ENCODE data around the gene CCR5AS.
A peak's percentile ranks its signal among the peaks of the same experiment; 100 is the strongest.

Gene CCR5AS

DNA sequence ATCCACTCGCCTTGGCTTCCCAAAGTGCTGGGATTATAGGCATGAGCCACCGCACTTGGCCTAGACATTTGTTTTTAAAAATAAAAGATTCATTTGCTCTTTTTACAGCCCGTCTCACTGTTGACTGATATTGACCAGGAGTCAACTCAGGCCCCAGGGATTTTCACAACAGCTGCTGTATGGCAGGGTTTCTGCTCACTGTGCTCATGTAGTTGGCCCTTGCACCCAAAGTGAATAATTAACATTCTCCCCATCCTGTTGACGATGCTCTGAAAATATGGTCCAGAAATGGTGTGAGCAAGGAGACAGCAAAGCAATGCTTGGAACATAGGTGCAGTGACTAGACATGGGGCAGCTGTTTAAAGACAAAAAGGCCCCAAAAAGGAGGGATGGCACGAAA is 39.1 kb downstream of the CCR5AS start:
- WGBS, 5 donors, result 91 to 95% (median 93%) methylated on average over 5 of the region's 5 CpGs
- Histone ChIP-seq H3K4me1 (peaks cover 0 to 52% (median 22%) of the 10 kb centered on the region in 6 donors), H3K27ac (peak overlapping the region in 5 of 8 donors; percentile 53 to 81 (median 66)), H3K27me3 (replicated peaks in 1 of 7) (no peaks in the 10 kb centered on the region), H3K36me3 (no peaks in the 10 kb centered on the region), H3K9me3 (no peaks in the 10 kb centered on the region), H3K4me3 (no peak overlapping the region)
- intact Hi-C loops (cut with DNase I; ENCODE audit: low total_unique reads), result loop anchor here (5.0 kb wide), 1 partner anchor 91 kb away; no protein-coding TSS in a partner anchor
- DNase-seq, result no peak
- TF ChIP-seq POLR2A (IDR thresholded peaks at IDR 0.05) (no peak), CTCF (IDR thresholded peaks at IDR 0.05 in 8 of 11, conservative IDR thresholded peaks at IDR 0.05 in 3 of 11) (no peak), POLR2AphosphoS5 (IDR thresholded peaks at IDR 0.05) (no peak)

GRCh38 chr3:46365737-46366524 is 40.9 kb downstream of the CCR5AS start:
- Histone ChIP-seq H3K27me3 (replicated peaks in 1 of 7) (no peaks in the 10 kb centered on the region), H3K27ac (no peak overlapping the region), H3K4me1 (peaks cover 0 to 52% (median 33%) of the 10 kb centered on the region in 6 donors), H3K9me3 (no peaks in the 10 kb centered on the region), H3K4me3 (no peak overlapping the region), H3K36me3 (no peaks in the 10 kb centered on the region)
- 90 to 94% (median 91%) methylated on average over 5 of the region's 5 CpGs for WGBS, 5 donors
- no peak for TF ChIP-seq CTCF (IDR thresholded peaks at IDR 0.05 in 8 of 11, conservative IDR thresholded peaks at IDR 0.05 in 3 of 11)
- TF ChIP-seq POLR2AphosphoS5 (IDR thresholded peaks at IDR 0.05), result no peak
- TF ChIP-seq POLR2A (IDR thresholded peaks at IDR 0.05), result no peak
- intact Hi-C loops (cut with DNase I; ENCODE audit: low total_unique reads), result loop anchor here (5.0 kb wide), 1 partner anchor 89 kb away; no protein-coding TSS in a partner anchor
- no peak for DNase-seq

DNA sequence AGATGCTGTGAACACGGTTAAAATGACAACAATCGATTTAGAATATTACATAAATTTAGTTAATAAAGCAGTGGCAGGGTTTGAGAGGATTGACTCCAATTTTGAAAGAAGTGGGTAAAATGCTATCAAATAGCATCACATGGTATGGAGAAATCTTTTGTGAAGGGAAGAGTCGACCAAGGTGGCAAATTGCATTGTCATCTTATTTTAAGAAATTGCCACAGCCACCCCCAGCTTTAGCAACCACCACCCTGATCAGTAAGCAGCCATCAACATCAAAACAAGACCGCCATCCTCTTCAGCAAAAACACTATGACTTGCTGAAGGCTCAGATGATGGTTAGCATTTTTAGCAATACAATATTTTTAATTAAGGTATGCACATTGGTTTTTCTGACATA is 41.8 kb downstream of the CCR5AS start:
- no peaks in the 10 kb centered on the region for H3K36me3 ChIP-seq
- no peak overlapping the region for H3K27ac ChIP-seq
- no peak overlapping the region for H3K4me3 ChIP-seq
- intact Hi-C loops (cut with DNase I; ENCODE audit: low total_unique reads), result loop anchor here (5.0 kb wide), 1 partner anchor 88 kb away; no protein-coding TSS in a partner anchor
- TF ChIP-seq POLR2A (IDR thresholded peaks at IDR 0.05), result no peak
- 68 to 88% (median 76%) methylated on average over 4 of the region's 4 CpGs for WGBS, 5 donors
- no peaks in the 10 kb centered on the region for H3K27me3 ChIP-seq (replicated peaks in 1 of 7)
- peaks cover 0 to 52% (median 36%) of the 10 kb centered on the region in 6 donors for H3K4me1 ChIP-seq
- DNase-seq, result no peak
- no peaks in the 10 kb centered on the region for H3K9me3 ChIP-seq

DNA sequence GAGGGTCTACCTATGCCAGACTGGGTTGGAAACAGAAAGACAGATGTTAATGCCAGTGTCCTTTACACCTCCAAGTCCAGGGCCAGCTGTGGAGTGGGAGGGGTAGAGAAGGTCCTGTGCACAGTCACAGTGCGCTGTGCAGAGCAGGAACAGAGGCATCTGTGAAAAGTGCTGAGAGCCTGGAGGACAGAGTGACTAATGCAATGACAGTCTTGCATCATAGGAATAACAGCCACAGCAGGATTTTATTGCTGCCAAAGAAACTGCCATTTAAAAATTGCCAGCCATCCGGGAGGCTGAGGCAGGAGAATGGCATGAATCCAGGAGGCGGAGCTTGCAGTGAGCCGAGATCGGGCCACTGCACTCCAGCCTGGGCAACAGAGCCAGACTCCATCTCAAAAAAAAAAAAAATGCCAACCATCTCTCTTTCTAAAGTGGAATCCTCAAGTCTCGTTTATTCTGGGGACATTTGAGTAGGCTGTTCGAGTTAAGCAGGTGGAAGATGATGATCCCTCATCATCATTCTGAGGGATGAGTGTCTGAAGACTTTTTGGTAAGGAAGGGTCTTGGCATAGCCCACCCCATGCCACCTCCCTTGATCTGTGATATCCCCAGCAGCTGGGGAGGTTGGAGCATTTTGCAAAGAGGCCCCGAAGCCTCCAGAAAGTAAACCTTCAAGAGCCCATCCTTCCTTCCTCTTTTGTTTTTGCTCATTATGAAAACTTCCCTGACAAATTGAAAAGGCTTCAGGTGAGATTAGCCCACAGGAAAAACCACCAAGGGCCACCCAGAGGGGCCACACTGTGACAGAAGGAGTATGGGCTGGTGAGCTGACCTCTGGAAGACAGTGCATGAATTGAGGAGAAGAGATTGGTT is 45.2 kb downstream of the CCR5AS start:
- Histone ChIP-seq H3K27me3 (replicated peaks in 1 of 7) (no peaks in the 10 kb centered on the region), H3K9me3 (no peaks in the 10 kb centered on the region), H3K27ac (peak overlapping the region in 5 of 8 donors; percentile 10 to 55 (median 52)), H3K36me3 (no peaks in the 10 kb centered on the region), H3K4me1 (peaks cover 0 to 51% (median 26%) of the 10 kb centered on the region in 6 donors), H3K4me3 (no peak overlapping the region)
- no peak for DNase-seq
- intact Hi-C loops (cut with DNase I; ENCODE audit: low total_unique reads), result no loop called here
- TF ChIP-seq CTCF (IDR thresholded peaks at IDR 0.05 in 8 of 11, conservative IDR thresholded peaks at IDR 0.05 in 3 of 11), result no peak
- TF ChIP-seq POLR2A (IDR thresholded peaks at IDR 0.05), result no peak
- TF ChIP-seq POLR2AphosphoS5 (IDR thresholded peaks at IDR 0.05), result no peak
- 42 to 71% (median 52%) methylated on average over 8 of the region's 8 CpGs for WGBS, 5 donors

Data from spleen (tissue), 11 donors.